Ovary (tissue), 3 donors: ENCODE measurements around the gene MBD5.

Experiments
- EP300 ChIP-seq: sonication (generic); formaldehyde crosslinking; IDR thresholded peaks from one replicate; pipeline ENCODE4 v1.6.1; 2017; ENCODE audit warnings: antibody characterized with exemption
- TF ChIP-seq, protein P1 (sequence below), 3 donors: fragments of 450-650 bp in 2 of 3; fragments of 200-600 bp in 1 of 3; IDR thresholded peaks; one replicate each; pipeline versions ENCODE4 v1.5.1 to v1.8.0; 2016 to 2022; ENCODE audit warnings: antibody characterized with exemption in 3 of 3, mild to moderate bottlenecking in 1 of 3
- donor health status: DM: no; HTN: no; CAD: no.

DNA sequence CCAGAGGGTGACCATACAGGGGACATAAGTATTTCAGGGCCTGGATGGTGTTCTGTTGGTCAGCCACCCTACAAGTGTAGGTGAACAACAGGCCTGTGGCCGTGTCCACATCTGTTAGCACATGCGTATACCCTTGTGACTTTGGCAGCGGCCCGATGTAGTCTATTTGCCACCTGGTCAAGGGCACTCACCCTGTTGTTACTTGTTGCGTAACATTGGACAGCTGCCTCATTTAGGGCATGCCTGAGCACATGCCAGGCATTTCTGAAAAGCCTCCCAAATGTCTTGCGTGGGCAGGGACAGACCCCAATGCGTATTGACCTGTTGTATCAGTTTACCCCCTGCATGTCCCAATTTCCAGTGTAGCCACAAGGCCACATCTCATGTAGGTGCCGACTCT, 235.0 kb downstream of the MBD5 start:
- TF ChIP-seq, protein P1, sequence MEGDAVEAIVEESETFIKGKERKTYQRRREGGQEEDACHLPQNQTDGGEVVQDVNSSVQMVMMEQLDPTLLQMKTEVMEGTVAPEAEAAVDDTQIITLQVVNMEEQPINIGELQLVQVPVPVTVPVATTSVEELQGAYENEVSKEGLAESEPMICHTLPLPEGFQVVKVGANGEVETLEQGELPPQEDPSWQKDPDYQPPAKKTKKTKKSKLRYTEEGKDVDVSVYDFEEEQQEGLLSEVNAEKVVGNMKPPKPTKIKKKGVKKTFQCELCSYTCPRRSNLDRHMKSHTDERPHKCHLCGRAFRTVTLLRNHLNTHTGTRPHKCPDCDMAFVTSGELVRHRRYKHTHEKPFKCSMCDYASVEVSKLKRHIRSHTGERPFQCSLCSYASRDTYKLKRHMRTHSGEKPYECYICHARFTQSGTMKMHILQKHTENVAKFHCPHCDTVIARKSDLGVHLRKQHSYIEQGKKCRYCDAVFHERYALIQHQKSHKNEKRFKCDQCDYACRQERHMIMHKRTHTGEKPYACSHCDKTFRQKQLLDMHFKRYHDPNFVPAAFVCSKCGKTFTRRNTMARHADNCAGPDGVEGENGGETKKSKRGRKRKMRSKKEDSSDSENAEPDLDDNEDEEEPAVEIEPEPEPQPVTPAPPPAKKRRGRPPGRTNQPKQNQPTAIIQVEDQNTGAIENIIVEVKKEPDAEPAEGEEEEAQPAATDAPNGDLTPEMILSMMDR (IDR thresholded peaks at IDR 0.05): no peak
- TF ChIP-seq EP300: no peak
